ENCODE results near the gene DTL.
A peak's percentile ranks its signal among the peaks of the same experiment; 100 is the strongest.

DTL gene

GRCh38 chr1:212152308-212152693 is 116.8 kb downstream of the DTL start:
- Histone ChIP-seq H3K9me3 (ENCODE audit: control insufficient read depth, low read length) (no peaks in the 10 kb centered on the region), H3K27ac (ENCODE audit: low read depth, low read length, severe bottlenecking) (peak overlapping the region; percentile 10), H3K4me1 (ENCODE audit: control insufficient read depth, insufficient read depth, low read length, poor library complexity, severe bottlenecking) (peaks cover 3% of the 10 kb centered on the region), H3K36me3 (ENCODE audit: control insufficient read depth, insufficient read depth, low read length) (no peaks in the 10 kb centered on the region), H3K4me3 (ENCODE audit: extremely low read depth, insufficient read depth, low read length, poor library complexity, severe bottlenecking) (no peak overlapping the region)
- WGBS, 2 experiments (ENCODE audit: insufficient coverage in 2 of 2), result 75 to 88% methylated on average over 1 to 2 of the region's 2 CpGs

- no peak overlapping the region for H3K27ac ChIP-seq (ENCODE audit: low read depth, low read length, severe bottlenecking)
- peaks cover 3% of the 10 kb centered on the region for H3K4me1 ChIP-seq (ENCODE audit: control insufficient read depth, insufficient read depth, low read length, poor library complexity, severe bottlenecking)
- WGBS, 2 experiments (ENCODE audit: insufficient coverage in 2 of 2), result 100% methylated on average over 2 to 4 of the region's 4 CpGs
- H3K4me3 ChIP-seq (ENCODE audit: extremely low read depth, insufficient read depth, low read length, poor library complexity, severe bottlenecking), result no peak overlapping the region
- no peaks in the 10 kb centered on the region for H3K36me3 ChIP-seq (ENCODE audit: control insufficient read depth, insufficient read depth, low read length)
- H3K9me3 ChIP-seq (ENCODE audit: control insufficient read depth, low read length), result no peaks in the 10 kb centered on the region
Observed at GRCh38 chr1:212152869-212153268, 117.3 kb downstream of the DTL start.

- no peak overlapping the region for H3K4me3 ChIP-seq (ENCODE audit: extremely low read depth, insufficient read depth, low read length, poor library complexity, severe bottlenecking)
- H3K36me3 ChIP-seq (ENCODE audit: control insufficient read depth, insufficient read depth, low read length), result no peaks in the 10 kb centered on the region
- H3K4me1 ChIP-seq (ENCODE audit: control insufficient read depth, insufficient read depth, low read length, poor library complexity, severe bottlenecking), result peaks cover 3% of the 10 kb centered on the region
- H3K9me3 ChIP-seq (ENCODE audit: control insufficient read depth, low read length), result no peaks in the 10 kb centered on the region
- no peak overlapping the region for H3K27ac ChIP-seq (ENCODE audit: low read depth, low read length, severe bottlenecking)
Observed at GRCh38 chr1:212153635-212154034, 118.1 kb downstream of the DTL start.

Measured in mesodermal cell (in vitro differentiated cells).